ENCODE results near the gene NOS1AP.

DNA sequence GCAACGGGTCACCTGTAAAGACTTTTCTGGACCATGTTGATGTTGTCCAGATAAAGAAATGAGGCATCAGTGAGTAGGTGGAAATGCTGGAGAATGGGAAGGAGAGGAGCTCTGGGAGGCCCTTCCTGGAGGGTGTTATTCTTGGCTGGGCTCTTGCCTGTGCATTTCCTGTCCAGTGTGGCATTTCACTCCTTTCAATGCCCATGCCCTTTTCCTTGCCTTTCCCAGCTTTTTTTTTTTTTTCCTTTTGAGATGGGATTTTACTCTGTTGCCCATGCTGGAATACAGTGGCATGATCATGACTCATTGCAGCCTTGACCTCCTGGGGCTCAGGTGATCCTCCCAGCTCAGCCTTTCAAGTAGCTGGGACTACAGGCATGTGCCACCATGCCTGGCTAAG, 11.8 kb downstream of the NOS1AP start:
- TF ChIP-seq CTCF (conservative IDR thresholded peaks at IDR 0.05), result no peak
- no peak for TF ChIP-seq ZFX (IDR thresholded peaks at IDR 0.05)

Measured in C4-2B (cell line).